ENCODE results near the gene TIMD4. TPM values are rescaled to one million over a fixed set of nuclear protein-coding genes. Genes with fewer than 3 reads are reported as not detected.
A peak's percentile ranks its signal among the peaks of the same experiment; 100 is the strongest.

TIMD4 gene
- total and polyA plus RNA-seq, 2 donors (not counting 1 experiment from before 2014, with no cell fraction given), result 0.07 TPM; not detected in 1

DNA sequence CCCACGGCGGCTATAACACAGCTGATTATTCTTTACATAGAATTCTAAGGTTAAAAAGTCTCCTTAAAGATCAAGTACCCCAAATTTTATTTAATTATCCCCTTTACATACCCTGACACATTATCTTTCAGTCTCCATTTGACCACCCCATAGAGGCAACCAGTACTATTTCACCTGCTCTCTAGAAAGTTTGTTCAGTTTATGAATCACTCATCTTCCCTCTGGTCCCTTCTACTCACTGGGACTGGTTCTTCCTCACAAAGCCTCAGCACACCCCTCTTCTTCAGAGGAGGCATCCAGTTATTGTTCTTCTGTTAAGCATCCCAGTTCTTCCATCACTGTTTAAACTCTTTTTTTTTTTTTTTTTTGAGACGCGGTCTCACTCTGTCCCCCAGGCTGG, 70.2 kb downstream of the TIMD4 start:
- Histone ChIP-seq H2AFZ (ENCODE audit: insufficient read depth, low read depth, low read length, poor library complexity, severe bottlenecking) (no peak overlapping the region), H3K27me3 (replicated peaks in 1 of 4; ENCODE audit: control extremely low read depth in 1 of 4, control insufficient read depth in 3 of 4, insufficient read depth in 4 of 4, low read length in 3 of 4) (peaks cover 0 to 3% (median 1%) of the 10 kb centered on the region in 4 experiments), H3K79me2 (ENCODE audit: control insufficient read depth, insufficient read depth, low read length) (no peaks in the 10 kb centered on the region), H3K36me3 (replicated peaks in 1 of 2; ENCODE audit: control extremely low read depth in 1 of 2, control insufficient read depth in 1 of 2, extremely low read depth in 1 of 2, insufficient read depth in 2 of 2, low read length in 1 of 2) (no peaks in the 10 kb centered on the region), H3K4me2 (replicated peaks; ENCODE audit: low read depth, low read length, poor library complexity, severe bottlenecking) (no peak overlapping the region), H4K20me1 (ENCODE audit: control insufficient read depth, insufficient read depth, low read length, poor library complexity, severe bottlenecking) (no peaks in the 10 kb centered on the region), H3K4me1 (ENCODE audit: control insufficient read depth in 2 of 2, insufficient read depth in 2 of 2, low read length in 2 of 2) (peaks cover 12% of the 10 kb centered on the region in 2 donors), H3K4me3 (ENCODE audit: control extremely low read depth in 1 of 5, extremely low read depth in 1 of 5, insufficient read depth in 1 of 5, low read depth in 2 of 5, low read length in 4 of 5) (no peak overlapping the region), H3K27ac (ENCODE audit: low read length in 2 of 2) (no peak overlapping the region), H3K9me3 (ENCODE audit: control extremely low read depth in 1 of 3, control insufficient read depth in 2 of 3, insufficient read depth in 1 of 3, low read length in 2 of 3) (no peaks in the 10 kb centered on the region), H3K9ac (ENCODE audit: low read length) (no peak overlapping the region)
- no CpG with 5 or more reads among the region's 4 CpGs for WGBS (ENCODE audit: insufficient coverage)
- Mint-ChIP-seq H3K27me3 (peaks cover 4% of the 10 kb centered on the region), H3K9me3 (ENCODE audit: insufficient read depth) (no peaks in the 10 kb centered on the region), H3K4me1 (peaks cover 17% of the 10 kb centered on the region), H3K27ac (no peak overlapping the region), H3K4me3 (no peak overlapping the region)
- DNase-seq (no peak), ATAC-seq (ENCODE audit: low read depth) (no peak)
- ChIA-PET CTCF (interaction anchor here (1.2 kb wide), 1 partner anchor 239 kb away, joined by 5 read pairs; no protein-coding TSS in a partner anchor), POLR2A (no interaction called here)
- intact Hi-C loops (cut with micrococcal nuclease), result no loop called here
- no peak for TF ChIP-seq EZH2 (IDR thresholded peaks at IDR 0.05; ENCODE audit: borderline replicate concordance, insufficient read depth, low read depth, low read length, poor library complexity, severe bottlenecking)
- TF ChIP-seq, protein P1, sequence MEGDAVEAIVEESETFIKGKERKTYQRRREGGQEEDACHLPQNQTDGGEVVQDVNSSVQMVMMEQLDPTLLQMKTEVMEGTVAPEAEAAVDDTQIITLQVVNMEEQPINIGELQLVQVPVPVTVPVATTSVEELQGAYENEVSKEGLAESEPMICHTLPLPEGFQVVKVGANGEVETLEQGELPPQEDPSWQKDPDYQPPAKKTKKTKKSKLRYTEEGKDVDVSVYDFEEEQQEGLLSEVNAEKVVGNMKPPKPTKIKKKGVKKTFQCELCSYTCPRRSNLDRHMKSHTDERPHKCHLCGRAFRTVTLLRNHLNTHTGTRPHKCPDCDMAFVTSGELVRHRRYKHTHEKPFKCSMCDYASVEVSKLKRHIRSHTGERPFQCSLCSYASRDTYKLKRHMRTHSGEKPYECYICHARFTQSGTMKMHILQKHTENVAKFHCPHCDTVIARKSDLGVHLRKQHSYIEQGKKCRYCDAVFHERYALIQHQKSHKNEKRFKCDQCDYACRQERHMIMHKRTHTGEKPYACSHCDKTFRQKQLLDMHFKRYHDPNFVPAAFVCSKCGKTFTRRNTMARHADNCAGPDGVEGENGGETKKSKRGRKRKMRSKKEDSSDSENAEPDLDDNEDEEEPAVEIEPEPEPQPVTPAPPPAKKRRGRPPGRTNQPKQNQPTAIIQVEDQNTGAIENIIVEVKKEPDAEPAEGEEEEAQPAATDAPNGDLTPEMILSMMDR (IDR thresholded peaks at IDR 0.05), result no peak

DNA sequence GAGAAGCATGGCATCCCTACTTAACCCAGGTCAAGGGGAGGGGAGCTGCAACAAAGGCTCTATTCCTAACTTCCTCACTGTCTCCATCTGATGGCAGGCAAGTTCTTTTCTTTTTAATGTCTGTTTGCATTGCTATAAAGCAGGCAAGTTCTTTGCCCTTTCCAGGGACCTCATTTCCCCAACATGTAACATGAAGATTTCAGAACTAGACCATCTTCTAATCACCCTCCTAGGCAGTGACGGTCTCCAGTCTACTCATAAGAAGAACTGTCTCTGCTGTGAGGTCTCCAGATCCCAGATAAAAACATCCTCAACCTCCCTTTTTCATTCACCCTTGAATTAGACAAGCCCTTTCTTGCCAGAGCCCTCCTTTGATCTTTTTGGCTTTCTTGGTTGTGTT, 70.8 kb downstream of the TIMD4 start:
- H3K4me3 Mint-ChIP-seq, result no peak overlapping the region
- Histone ChIP-seq H3K9ac (ENCODE audit: low read length) (no peak overlapping the region), H3K79me2 (ENCODE audit: control insufficient read depth, insufficient read depth, low read length) (no peaks in the 10 kb centered on the region), H3K27ac (ENCODE audit: low read length in 2 of 2) (no peak overlapping the region), H3K4me1 (ENCODE audit: control insufficient read depth in 2 of 2, insufficient read depth in 2 of 2, low read length in 2 of 2) (peaks cover 12% of the 10 kb centered on the region in 2 donors), H3K4me3 (ENCODE audit: control extremely low read depth in 1 of 5, extremely low read depth in 1 of 5, insufficient read depth in 1 of 5, low read depth in 2 of 5, low read length in 4 of 5) (no peak overlapping the region), H3K36me3 (replicated peaks in 1 of 2; ENCODE audit: control extremely low read depth in 1 of 2, control insufficient read depth in 1 of 2, extremely low read depth in 1 of 2, insufficient read depth in 2 of 2, low read length in 1 of 2) (no peaks in the 10 kb centered on the region), H3K9me3 (ENCODE audit: control extremely low read depth in 1 of 3, control insufficient read depth in 2 of 3, insufficient read depth in 1 of 3, low read length in 2 of 3) (no peaks in the 10 kb centered on the region), H3K27me3 (replicated peaks in 1 of 4; ENCODE audit: control extremely low read depth in 1 of 4, control insufficient read depth in 3 of 4, insufficient read depth in 4 of 4, low read length in 3 of 4) (peaks cover 0 to 3% (median 1%) of the 10 kb centered on the region in 4 experiments), H4K20me1 (ENCODE audit: control insufficient read depth, insufficient read depth, low read length, poor library complexity, severe bottlenecking) (no peaks in the 10 kb centered on the region), H2AFZ (ENCODE audit: insufficient read depth, low read depth, low read length, poor library complexity, severe bottlenecking) (peak overlapping the region; percentile 12), H3K4me2 (replicated peaks; ENCODE audit: low read depth, low read length, poor library complexity, severe bottlenecking) (no peak overlapping the region)
- POLR2A ChIA-PET, result no interaction called here
- peaks cover 6% of the 10 kb centered on the region for H3K27me3 Mint-ChIP-seq
- no peak overlapping the region for H3K27ac Mint-ChIP-seq
- DNase-seq (no peak), ATAC-seq (ENCODE audit: low read depth) (no peak)
- H3K4me1 Mint-ChIP-seq, result peaks cover 17% of the 10 kb centered on the region
- no peaks in the 10 kb centered on the region for H3K9me3 Mint-ChIP-seq (ENCODE audit: insufficient read depth)
- 87% methylated on average over 1 of the region's 1 CpG for WGBS (ENCODE audit: insufficient coverage)
- intact Hi-C loops (cut with micrococcal nuclease), result no loop called here
- CTCF ChIA-PET, result interaction anchor here (1.2 kb wide), 1 partner anchor 240 kb away, joined by 5 read pairs; no protein-coding TSS in a partner anchor
- TF ChIP-seq EZH2 (IDR thresholded peaks at IDR 0.05; ENCODE audit: borderline replicate concordance, insufficient read depth, low read depth, low read length, poor library complexity, severe bottlenecking), result no peak
- TF ChIP-seq, protein P1 (IDR thresholded peaks at IDR 0.05), result no peak
